T-helper 9 cell (primary cell): ENCODE data around the gene EVC2.

Source experiments
- DNase-seq: peaks from one replicate; pipeline ENCODE4 v3.0.0-alpha.2; 2020

The EVC2 gene

GRCh38 chr4:5552451-5552850, 155.9 kb downstream of the EVC2 start:
- DNase-seq: no peak

GRCh38 chr4:5547651-5548249, 160.6 kb downstream of the EVC2 start:
- no peak for DNase-seq

- DNase-seq: no peak
These were observed 163.1 kb downstream of the EVC2 start for GRCh38 chr4:5545271-5545670.

GRCh38 chr4:5544762-5545161, 163.6 kb downstream of the EVC2 start:
- no peak for DNase-seq

- no peak for DNase-seq
These were observed 164.7 kb downstream of the EVC2 start for GRCh38 chr4:5543681-5544080.

- no peak for DNase-seq
These were observed 167.2 kb downstream of the EVC2 start for GRCh38 chr4:5541169-5541568.

GRCh38 chr4:5539584-5539983, 168.8 kb downstream of the EVC2 start:
- no peak for DNase-seq

GRCh38 chr4:5532100-5532499, 176.3 kb downstream of the EVC2 start:
- DNase-seq: no peak

GRCh38 chr4:5528031-5528436, 180.3 kb downstream of the EVC2 start:
- no peak for DNase-seq

- no peak for DNase-seq
These were observed 181.1 kb downstream of the EVC2 start for GRCh38 chr4:5527211-5527610.

- no peak for DNase-seq
These were observed 182.1 kb downstream of the EVC2 start for GRCh38 chr4:5526080-5526846.

GRCh38 chr4:5524446-5525299, 183.7 kb downstream of the EVC2 start:
- DNase-seq: no peak

- DNase-seq: no peak
These were observed 191.0 kb downstream of the EVC2 start for GRCh38 chr4:5517372-5517771.

- no peak for DNase-seq
These were observed 192.7 kb downstream of the EVC2 start for GRCh38 chr4:5515646-5516045.
